Neuron (in vitro differentiated cells): ENCODE data around the gene CMPK1.
"Not testable (repeated sequence)": the region's sequence is repeated elsewhere in the genome, so short reads cannot be mapped to it uniquely, and the experiment has no call there.

ENCODE experiments used
- H2AFZ ChIP-seq: one replicate; pipeline ENCODE4 v1.6.1; 2013; ENCODE audit warnings: low read depth, mild to moderate bottlenecking, inconsistent platforms, low read length, moderate library complexity
- H3K27me3 ChIP-seq: one replicate; pipeline ENCODE4 v1.6.1; 2013; ENCODE audit warnings: low read length; ENCODE audit not compliant: insufficient read depth
- H3K36me3 ChIP-seq: one replicate; pipeline ENCODE4 v1.6.1; 2013; ENCODE audit warnings: low read length; ENCODE audit not compliant: insufficient read depth
- H3K4me1 ChIP-seq: one replicate; pipeline ENCODE4 v1.6.1; 2013; ENCODE audit warnings: low read length; ENCODE audit not compliant: insufficient read depth
- H3K4me3 ChIP-seq: 2 replicates; pipeline ENCODE4 v1.5.1; 2013; ENCODE audit warnings: mild to moderate bottlenecking, low read length, moderate library complexity
- H3K9me3 ChIP-seq: one replicate; pipeline ENCODE4 v1.6.1; 2013; ENCODE audit warnings: low read length

CMPK1 gene, protein sequence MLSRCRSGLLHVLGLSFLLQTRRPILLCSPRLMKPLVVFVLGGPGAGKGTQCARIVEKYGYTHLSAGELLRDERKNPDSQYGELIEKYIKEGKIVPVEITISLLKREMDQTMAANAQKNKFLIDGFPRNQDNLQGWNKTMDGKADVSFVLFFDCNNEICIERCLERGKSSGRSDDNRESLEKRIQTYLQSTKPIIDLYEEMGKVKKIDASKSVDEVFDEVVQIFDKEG

DNA sequence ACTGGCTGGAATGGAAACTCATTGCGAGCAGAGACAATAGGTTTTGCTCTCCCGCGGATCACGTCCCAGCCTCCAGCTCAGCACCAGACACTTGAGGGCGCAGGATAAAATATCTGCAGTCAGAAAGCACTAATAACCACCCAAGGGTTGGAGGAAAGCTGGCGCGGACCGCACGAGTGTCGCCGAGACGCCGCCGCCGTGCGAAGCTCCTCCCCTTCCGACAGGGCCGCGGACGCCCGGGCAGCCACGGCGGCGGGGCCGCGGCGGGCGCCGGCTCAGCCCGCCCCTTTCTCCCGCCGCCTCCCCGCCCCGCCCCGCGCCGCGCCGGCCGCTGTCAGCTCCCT is at the start of gene CMPK1:
Gene CMPK1, plus strand, starts transcription at position 213 of the 344 bp plus-strand sequence. CDS start 156 bp downstream, outside the sequence.
- Histone ChIP-seq H3K36me3 (no peaks in the 10 kb centered on the region), H2AFZ (peak within 1 kb of the TSS; percentile 74), H3K27me3 (no peaks in the 10 kb centered on the region), H3K4me3 (peak within 1 kb of the TSS; percentile 97), H3K9me3 (no peaks in the 10 kb centered on the region), H3K4me1 (peaks cover 4% of the 10 kb centered on the region)

DNA sequence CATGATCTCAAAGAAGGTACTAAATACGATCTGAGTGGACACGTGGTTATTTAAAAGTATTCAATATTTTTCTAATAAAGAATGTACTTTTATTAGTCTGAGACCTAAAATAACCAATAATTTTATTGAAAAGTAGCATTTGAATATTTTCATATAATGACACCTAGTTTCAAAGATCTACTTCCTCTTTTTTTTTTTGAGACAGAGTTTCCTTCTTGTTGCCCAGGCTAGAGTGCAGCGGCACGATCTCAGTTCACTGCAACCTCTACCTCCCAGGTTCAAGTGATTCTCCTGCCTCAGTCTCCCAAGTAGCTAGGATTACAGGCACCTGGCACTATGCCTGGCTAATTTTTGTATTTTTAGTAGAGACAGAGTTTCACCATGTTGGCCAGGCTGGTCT is 45.5 kb upstream of the CMPK1 start:
- not testable (repeated sequence) for H3K4me1 ChIP-seq, H3K27me3 ChIP-seq, H3K9me3 ChIP-seq, H3K4me3 ChIP-seq, H2AFZ ChIP-seq
- H3K36me3 ChIP-seq = peaks cover 42% of the 10 kb centered on the region

DNA sequence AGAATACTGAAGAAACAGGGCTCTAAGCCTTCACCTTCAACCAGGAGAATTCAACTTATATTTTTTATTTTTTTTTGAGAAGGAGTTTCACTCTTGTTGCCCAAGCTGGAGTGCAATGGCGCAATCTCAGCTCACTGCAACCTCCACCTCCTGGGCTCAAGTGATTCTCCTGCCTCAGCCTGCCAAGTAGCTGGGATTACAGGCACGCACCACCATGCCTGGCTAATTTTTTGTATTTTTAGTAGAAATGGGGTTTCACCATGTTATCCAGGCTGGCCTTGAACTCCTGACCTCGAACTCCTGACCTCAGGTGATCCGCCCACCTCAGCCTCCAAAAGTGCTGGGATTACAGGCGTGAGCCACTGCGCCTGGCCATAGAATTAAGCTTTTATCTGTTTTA is 38.7 kb upstream of the CMPK1 start:
- not testable (repeated sequence) for H3K4me3 ChIP-seq, H3K9me3 ChIP-seq, H3K4me1 ChIP-seq, H3K27me3 ChIP-seq, H2AFZ ChIP-seq
- H3K36me3 ChIP-seq = peaks cover 42% of the 10 kb centered on the region

DNA sequence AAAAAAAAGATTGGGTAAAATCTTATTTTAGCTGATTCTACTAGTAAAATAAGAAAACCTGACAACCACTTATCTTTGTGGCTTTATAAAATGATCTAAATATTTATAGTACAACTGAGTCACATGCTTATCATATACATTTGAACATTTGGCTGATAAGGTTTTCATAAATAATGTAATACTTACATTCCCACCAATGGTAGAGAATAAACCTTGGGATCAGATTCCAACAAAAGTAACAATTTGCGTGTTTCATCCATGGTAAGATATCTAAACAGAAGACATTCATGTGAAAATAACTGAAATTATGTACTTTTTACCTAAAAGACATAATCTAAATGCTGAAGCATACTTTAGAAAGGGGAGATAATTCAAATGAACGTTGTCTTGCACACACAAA is 38.0 kb upstream of the CMPK1 start:
- no peaks in the 10 kb centered on the region for H3K27me3 ChIP-seq
- H3K9me3 ChIP-seq = no peaks in the 10 kb centered on the region
- peaks cover 43% of the 10 kb centered on the region for H3K36me3 ChIP-seq
- no peak overlapping the region for H2AFZ ChIP-seq
- no peak overlapping the region for H3K4me3 ChIP-seq
- no peaks in the 10 kb centered on the region for H3K4me1 ChIP-seq

DNA sequence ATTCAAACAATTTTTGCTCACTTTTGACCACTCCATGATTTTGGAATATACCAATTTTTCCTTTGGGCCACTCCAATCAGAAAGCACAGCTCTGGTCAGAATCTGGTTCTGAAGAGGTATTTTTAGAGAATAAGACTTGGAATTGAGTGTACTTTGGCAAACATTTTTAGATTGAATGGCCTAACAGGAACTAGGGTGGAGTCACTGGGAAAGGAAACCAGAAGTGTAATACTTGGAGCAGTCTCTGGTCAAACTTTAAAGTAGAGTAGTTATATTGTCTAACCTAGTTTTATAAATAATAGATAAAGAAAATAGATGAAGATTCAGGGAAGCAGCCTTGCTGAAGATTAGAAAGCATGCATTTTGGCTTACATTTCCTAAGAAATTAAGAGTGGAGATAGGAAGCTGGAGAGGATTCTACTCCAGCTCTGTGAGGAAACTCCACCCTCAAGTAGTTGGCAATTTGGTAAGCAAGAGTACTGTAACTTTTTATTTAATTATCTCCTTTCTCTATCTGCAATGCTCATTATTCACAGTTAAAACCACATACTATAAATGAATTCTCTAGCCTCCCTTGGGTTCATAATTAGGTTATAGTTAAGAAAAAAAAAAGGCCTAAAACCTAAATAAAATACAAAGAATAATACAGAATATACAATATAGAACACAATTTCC is 35.4 kb upstream of the CMPK1 start:
- Histone ChIP-seq H3K27me3 (no peaks in the 10 kb centered on the region), H3K4me1 (no peaks in the 10 kb centered on the region), H3K9me3 (no peaks in the 10 kb centered on the region), H3K36me3 (peaks cover 48% of the 10 kb centered on the region), H3K4me3 (no peak overlapping the region), H2AFZ (no peak overlapping the region)

DNA sequence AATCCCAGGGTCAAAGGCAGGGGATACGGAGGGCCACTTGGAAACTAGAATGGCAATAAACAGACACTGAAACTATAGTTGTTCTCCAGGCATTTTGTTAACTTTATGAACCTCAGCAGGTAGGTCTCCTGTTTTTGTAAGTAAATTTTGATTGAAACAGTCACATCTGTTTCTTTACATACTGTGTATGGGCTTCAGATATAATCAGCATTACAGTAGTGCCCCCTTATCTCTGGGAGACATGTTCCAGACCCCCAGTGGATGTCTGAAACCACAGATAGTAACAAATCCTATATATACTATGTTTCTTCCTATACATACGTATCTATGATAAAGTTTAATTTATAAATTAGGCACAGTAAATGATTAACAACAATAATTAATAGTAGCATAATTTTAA is 31.1 kb upstream of the CMPK1 start:
- no peak overlapping the region for H3K4me3 ChIP-seq
- no peaks in the 10 kb centered on the region for H3K4me1 ChIP-seq
- peaks cover 40% of the 10 kb centered on the region for H3K36me3 ChIP-seq
- H3K9me3 ChIP-seq = no peaks in the 10 kb centered on the region
- no peak overlapping the region for H2AFZ ChIP-seq
- no peaks in the 10 kb centered on the region for H3K27me3 ChIP-seq

GRCh38 chr1:47309427-47309826 is 24.2 kb upstream of the CMPK1 start:
- no peak overlapping the region for H3K4me3 ChIP-seq
- peaks cover 15% of the 10 kb centered on the region for H3K36me3 ChIP-seq
- H2AFZ ChIP-seq = no peak overlapping the region
- peaks cover 8% of the 10 kb centered on the region for H3K4me1 ChIP-seq
- H3K27me3 ChIP-seq = no peaks in the 10 kb centered on the region
- H3K9me3 ChIP-seq = no peaks in the 10 kb centered on the region

DNA sequence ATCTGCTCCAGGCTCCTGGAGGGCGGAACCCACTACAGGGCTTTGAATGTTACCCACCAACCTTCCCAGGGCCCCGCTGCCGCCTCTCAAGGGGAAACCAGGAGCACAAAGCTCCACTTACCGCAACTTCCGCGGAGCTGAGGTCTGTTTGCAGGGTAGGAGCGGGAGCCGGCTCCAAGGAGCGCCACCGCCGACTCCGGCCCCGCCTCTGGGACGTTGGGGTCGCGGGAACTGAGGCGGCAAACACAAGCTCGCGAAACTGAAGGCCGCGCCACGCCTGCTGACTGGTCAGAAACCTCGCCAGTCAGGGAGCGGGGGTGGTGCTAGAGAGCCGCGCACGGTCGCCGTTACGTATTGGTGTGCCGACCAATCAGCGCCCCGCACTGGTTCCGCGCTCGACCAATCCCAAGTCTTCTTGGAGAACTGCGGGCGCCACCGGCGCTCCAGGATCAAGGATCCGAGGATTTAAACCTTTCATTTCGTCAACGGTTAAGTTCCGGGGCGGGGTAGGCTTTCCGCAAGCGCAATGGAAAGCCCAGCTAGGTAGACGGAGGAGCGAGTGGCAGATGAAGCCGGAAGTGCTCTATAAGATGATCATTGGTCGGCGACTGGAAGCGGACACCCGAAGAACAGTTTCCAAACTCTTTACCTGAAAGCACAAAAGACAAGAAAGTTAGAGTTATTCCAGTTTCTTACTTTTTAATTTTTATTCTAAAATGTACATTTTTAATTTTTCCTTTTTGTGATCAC is 19.5 kb upstream of the CMPK1 start, which contains the start of gene STIL:
Gene STIL, minus strand, starts transcription at position 233 of the 750 bp plus-strand sequence. CDS start 3,828 bp downstream, outside the sequence.
- H3K4me1 ChIP-seq = peaks cover 8% of the 10 kb centered on the region
- no peaks in the 10 kb centered on the region for H3K27me3 ChIP-seq
- peak within 1 kb of the TSS; percentile 72 for H2AFZ ChIP-seq
- peaks cover 9% of the 10 kb centered on the region for H3K36me3 ChIP-seq
- peak within 1 kb of the TSS; percentile 74 for H3K4me3 ChIP-seq
- H3K9me3 ChIP-seq = no peaks in the 10 kb centered on the region

DNA sequence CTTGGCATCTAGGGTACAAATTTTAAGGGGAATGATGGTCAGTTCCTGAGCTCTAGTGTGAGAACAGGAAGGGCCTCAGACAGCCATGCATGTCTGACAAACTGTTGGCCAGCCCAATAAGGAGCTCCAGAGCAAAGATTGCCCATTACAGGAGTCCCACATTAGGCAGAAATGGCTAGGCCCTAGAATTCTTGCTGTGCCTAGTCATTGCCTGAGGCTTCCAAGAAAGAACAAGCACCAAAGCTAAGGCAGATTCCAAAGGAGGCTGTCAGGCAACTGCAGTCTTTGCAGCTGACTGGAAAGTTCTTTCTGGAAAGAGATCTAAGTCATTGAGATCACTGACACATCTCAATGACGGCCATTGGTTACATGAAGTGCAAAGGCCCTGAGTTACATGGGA is 15.7 kb upstream of the CMPK1 start:
- Histone ChIP-seq H3K4me1 (peaks cover 1% of the 10 kb centered on the region), H3K4me3 (no peak overlapping the region), H3K27me3 (no peaks in the 10 kb centered on the region), H3K9me3 (no peaks in the 10 kb centered on the region), H3K36me3 (no peaks in the 10 kb centered on the region), H2AFZ (no peak overlapping the region)

GRCh38 chr1:47319968-47320367 is 13.6 kb upstream of the CMPK1 start:
- H3K9me3 ChIP-seq, H2AFZ ChIP-seq, H3K4me3 ChIP-seq, H3K36me3 ChIP-seq, H3K27me3 ChIP-seq, H3K4me1 ChIP-seq: not testable (repeated sequence)

DNA sequence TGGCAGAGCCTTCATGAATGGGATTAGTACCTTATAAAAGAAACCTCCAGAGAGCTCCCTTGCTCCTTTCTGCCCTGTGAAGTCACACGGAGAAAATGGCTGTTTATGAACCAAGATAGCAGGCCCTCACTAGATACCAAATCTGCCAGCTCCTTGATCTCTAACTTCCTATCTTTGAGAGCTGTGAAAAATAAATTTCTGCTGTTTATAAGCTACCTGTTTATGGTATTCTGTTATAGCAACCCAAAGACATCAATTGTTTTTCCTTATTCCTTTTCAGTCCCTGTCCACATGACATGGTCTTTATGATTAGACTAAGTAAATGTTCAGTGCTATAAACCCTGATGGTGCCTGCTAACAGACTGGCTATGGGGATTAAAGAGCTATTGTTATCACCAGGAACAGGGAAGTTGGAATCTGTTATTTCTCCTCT is 10.0 kb upstream of the CMPK1 start:
- H3K9me3 ChIP-seq = no peaks in the 10 kb centered on the region
- H3K4me1 ChIP-seq = peaks cover 3% of the 10 kb centered on the region
- H3K36me3 ChIP-seq = no peaks in the 10 kb centered on the region
- no peaks in the 10 kb centered on the region for H3K27me3 ChIP-seq
- H3K4me3 ChIP-seq = no peak overlapping the region
- peak overlapping the region; percentile 81 for H2AFZ ChIP-seq

DNA sequence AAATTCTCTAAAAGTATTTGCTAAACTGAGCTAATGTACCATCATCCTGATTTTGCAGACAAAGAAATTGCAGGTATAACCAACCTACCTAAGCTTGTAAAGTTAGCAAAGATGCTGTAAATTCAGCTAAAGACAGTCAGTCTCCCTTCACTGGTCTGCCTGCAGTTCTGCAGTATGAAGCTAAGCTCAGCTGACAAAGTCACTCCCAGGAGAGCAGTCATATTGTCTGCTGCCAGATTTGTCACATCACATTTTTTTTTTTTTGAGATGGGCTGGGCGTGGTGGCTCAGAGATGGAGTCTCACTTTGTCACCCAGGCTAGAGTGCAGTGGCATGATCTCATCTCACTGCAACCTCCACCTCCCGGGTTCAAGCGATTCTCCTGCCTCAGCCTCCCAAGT is 8.9 kb upstream of the CMPK1 start:
- Histone ChIP-seq H3K4me3 (no peak overlapping the region), H3K27me3 (no peaks in the 10 kb centered on the region), H3K4me1 (peaks cover 3% of the 10 kb centered on the region), H2AFZ (no peak overlapping the region), H3K9me3 (no peaks in the 10 kb centered on the region), H3K36me3 (no peaks in the 10 kb centered on the region)

DNA sequence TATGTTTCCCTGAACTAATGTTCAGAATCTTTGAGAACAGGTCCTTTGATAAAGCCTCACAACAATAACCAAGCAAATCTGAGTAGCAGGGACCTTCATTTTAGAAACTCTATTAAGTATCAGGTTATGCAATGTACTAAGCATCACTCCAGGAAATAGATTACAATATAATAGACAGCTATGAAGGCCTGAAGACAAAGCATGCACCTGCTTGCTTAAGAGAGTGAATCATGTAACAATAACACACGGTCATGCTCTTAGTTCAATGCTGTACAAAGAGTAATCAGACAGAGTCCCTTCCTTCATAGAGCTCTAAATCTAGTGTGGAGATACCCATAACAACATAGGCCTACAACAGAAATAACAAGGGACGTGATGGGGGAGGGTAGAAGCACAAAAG is 8.1 kb upstream of the CMPK1 start:
- no peaks in the 10 kb centered on the region for H3K9me3 ChIP-seq
- H3K27me3 ChIP-seq = no peaks in the 10 kb centered on the region
- no peak overlapping the region for H3K4me3 ChIP-seq
- H3K36me3 ChIP-seq = no peaks in the 10 kb centered on the region
- no peak overlapping the region for H2AFZ ChIP-seq
- peaks cover 3% of the 10 kb centered on the region for H3K4me1 ChIP-seq
